ENCODE measurements around the gene INPP5A. TPM values are rescaled to one million over a fixed set of nuclear protein-coding genes. Genes with fewer than 3 reads are reported as not detected.
"Not testable (repeated sequence)": the region's sequence is repeated elsewhere in the genome, so short reads cannot be mapped to it uniquely, and the experiment has no call there.

The INPP5A gene
- total RNA-seq, 3 donors from 2014 or later = 5.8 to 8.8 (median 6.9) TPM

DNA sequence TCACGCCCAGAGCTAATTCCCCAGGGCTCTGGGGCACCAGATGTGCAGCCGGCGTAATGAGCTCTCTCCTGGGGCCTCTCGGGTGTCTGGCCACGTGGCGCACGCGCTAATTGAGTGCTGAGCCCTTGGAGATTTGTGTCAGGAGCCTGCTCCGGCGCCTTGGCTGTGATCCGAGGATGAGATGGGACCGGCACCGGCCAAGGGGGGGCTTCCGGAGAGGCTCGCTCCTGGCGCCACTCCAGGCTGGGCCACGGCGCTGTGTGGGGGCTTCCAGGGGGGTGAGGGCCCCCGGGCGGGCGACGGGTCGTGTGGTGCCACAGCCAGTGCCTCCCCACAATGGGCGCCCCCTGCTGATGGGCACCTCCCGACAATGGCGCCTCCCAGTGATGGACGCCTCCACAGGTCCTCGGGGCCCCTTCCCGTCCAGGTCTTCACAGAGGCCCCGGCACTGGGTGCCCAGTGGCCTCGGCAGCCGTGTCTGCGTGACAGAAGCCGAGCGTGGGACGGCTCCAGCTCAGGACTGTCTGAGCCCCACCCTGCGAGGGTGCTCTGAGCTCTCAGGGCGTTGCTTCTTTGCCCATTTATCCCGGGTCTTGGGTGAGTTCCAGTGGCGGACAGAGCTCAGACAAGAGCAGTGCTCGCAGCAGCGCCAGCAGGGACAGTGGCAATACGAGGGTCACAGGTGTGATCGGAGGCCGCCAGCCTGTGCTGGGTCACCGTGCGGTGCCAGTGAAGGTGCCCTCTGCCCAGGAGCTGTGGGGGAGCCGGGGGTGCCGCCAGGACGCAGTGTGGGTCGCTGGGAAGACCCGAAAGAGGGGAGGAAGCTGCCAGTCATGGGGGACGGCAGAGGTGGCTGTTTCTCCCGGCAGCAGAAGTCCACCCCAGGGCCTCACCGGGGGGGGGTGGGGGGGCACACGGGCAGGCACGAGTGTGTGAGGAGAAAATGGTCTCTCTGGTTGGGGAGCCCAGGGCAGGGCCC is 256.6 kb downstream of the INPP5A start:
- ATAC-seq (no peak), DNase-seq (no peak)
- no peaks in the 10 kb centered on the region for H3K36me3 Mint-ChIP-seq (ENCODE audit: insufficient read depth)
- H3K9me3 Mint-ChIP-seq = no peaks in the 10 kb centered on the region
- no peak overlapping the region for H3K4me3 Mint-ChIP-seq
- peaks cover 10% of the 10 kb centered on the region for H3K27me3 Mint-ChIP-seq (ENCODE audit: low read depth)
- H3K4me1 Mint-ChIP-seq (ENCODE audit: low read depth) = no peaks in the 10 kb centered on the region

GRCh38 chr10:132796846-132797245 is 259.3 kb downstream of the INPP5A start:
- Mint-ChIP-seq H3K4me1 (ENCODE audit: low read depth) (no peaks in the 10 kb centered on the region), H3K4me3 (no peak overlapping the region)

GRCh38 chr10:132797986-132798385 is 260.4 kb downstream of the INPP5A start:
- DNase-seq; ATAC-seq; H3K9me3 Mint-ChIP-seq; H3K4me3 Mint-ChIP-seq; H3K27me3 Mint-ChIP-seq (ENCODE audit: low read depth); H3K36me3 Mint-ChIP-seq (ENCODE audit: insufficient read depth); H3K4me1 Mint-ChIP-seq (ENCODE audit: low read depth): not testable (repeated sequence)

More at GRCh38 chr10:132796846-132797245, 259.3 kb downstream of the INPP5A start:
- H3K27me3 Mint-ChIP-seq (ENCODE audit: low read depth) = peaks cover 1% of the 10 kb centered on the region
- no peak for ATAC-seq
- peaks cover under 1% of the 10 kb centered on the region for H3K9me3 Mint-ChIP-seq
- H3K36me3 Mint-ChIP-seq (ENCODE audit: insufficient read depth) = no peaks in the 10 kb centered on the region
- no peak for DNase-seq

GRCh38 chr10:132798403-132798802 is 260.8 kb downstream of the INPP5A start:
- peaks cover 3% of the 10 kb centered on the region for H3K27me3 Mint-ChIP-seq (ENCODE audit: low read depth)
- no peak for DNase-seq
- no peaks in the 10 kb centered on the region for H3K36me3 Mint-ChIP-seq (ENCODE audit: insufficient read depth)
- H3K4me3 Mint-ChIP-seq = no peak overlapping the region
- peaks cover 4% of the 10 kb centered on the region for H3K9me3 Mint-ChIP-seq
- H3K4me1 Mint-ChIP-seq (ENCODE audit: low read depth) = no peaks in the 10 kb centered on the region
- no peak for ATAC-seq

GRCh38 chr10:132798876-132799275 is 261.3 kb downstream of the INPP5A start:
- ATAC-seq (no peak), DNase-seq (no peak)
- Mint-ChIP-seq H3K36me3 (ENCODE audit: insufficient read depth) (no peaks in the 10 kb centered on the region), H3K4me3 (no peak overlapping the region), H3K27me3 (ENCODE audit: low read depth) (peaks cover 4% of the 10 kb centered on the region), H3K4me1 (ENCODE audit: low read depth) (no peaks in the 10 kb centered on the region), H3K9me3 (peaks cover 4% of the 10 kb centered on the region)

- DNase-seq (no peak), ATAC-seq (no peak)
- peaks cover 3% of the 10 kb centered on the region for H3K27me3 Mint-ChIP-seq (ENCODE audit: low read depth)
- no peak overlapping the region for H3K4me3 Mint-ChIP-seq
- H3K36me3 Mint-ChIP-seq (ENCODE audit: insufficient read depth) = no peaks in the 10 kb centered on the region
- peaks cover 4% of the 10 kb centered on the region for H3K9me3 Mint-ChIP-seq
- H3K4me1 Mint-ChIP-seq (ENCODE audit: low read depth) = no peaks in the 10 kb centered on the region
Observed at GRCh38 chr10:132799865-132800264, 262.3 kb downstream of the INPP5A start.

DNA sequence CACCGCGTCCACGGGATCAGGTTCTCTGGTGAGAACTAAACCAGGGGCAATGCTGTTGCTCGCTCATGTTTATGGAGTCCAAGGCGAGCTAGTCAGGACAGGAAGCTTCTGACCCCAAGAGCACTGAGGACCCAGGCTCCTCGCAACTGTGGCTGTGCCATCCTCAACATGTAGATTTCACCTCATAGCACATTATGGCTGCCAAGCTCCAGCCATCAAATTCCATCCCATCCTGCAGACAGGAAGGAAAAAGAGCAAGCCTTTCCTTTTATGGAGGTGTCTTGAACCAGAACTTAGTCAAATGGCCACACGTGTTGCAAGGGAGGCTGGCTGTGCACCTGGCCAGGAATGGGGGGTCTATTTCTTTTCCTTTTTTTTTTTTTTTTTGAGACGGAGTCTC is 264.5 kb downstream of the INPP5A start:
- peaks cover 4% of the 10 kb centered on the region for H3K9me3 Mint-ChIP-seq
- H3K4me3 Mint-ChIP-seq = no peak overlapping the region
- no peak for DNase-seq
- no peaks in the 10 kb centered on the region for H3K4me1 Mint-ChIP-seq (ENCODE audit: low read depth)
- no peak for ATAC-seq
- H3K27me3 Mint-ChIP-seq (ENCODE audit: low read depth) = peaks cover 3% of the 10 kb centered on the region
- H3K36me3 Mint-ChIP-seq (ENCODE audit: insufficient read depth) = no peaks in the 10 kb centered on the region

- peaks cover 3% of the 10 kb centered on the region for H3K27me3 Mint-ChIP-seq (ENCODE audit: low read depth)
- H3K36me3 Mint-ChIP-seq (ENCODE audit: insufficient read depth) = no peaks in the 10 kb centered on the region
- no peak overlapping the region for H3K4me3 Mint-ChIP-seq
Observed at GRCh38 chr10:132802694-132803320, 265.2 kb downstream of the INPP5A start.

DNA sequence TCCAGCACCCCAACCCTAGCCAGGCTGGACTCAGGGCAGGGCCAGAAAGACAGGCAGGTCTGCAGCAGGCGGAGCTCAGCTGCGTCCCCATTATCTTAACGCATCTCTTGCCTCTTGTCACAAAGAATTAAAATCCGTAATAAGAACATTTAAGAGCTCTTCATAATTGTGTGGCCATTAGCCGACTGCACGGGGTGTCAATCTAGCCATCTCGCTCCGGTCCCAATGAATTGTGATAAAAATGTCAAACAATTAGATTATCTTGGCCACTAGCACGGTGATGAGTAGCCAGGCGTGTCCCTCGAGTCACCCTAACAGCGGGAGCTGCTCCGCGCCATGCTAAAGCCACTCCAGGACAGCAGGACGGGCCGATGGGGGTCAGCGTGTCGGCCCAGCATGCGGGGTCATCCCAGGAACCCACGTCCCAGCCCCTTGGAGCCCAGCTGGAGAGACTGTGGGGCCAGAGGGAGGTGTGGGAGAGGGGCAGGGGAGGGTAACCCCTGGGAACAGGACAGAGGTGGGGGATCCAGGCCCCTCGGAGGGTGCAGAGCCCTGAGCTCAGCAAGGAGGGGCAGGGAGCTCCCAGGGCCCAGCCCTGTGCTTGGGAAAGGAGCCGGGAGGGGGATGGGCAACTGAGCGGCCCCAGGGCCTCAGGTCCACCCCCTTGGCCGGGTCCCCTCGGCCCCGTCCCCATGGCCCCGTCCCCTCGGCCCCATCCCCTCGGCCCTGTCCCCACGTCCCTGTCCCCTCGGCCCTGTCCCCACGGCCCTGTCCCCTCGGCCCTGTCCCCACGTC is 266.0 kb downstream of the INPP5A start:
- H3K4me3 Mint-ChIP-seq = no peak overlapping the region
- H3K4me1 Mint-ChIP-seq (ENCODE audit: low read depth) = no peaks in the 10 kb centered on the region
- ATAC-seq = no peak
- peaks cover 3% of the 10 kb centered on the region for H3K27me3 Mint-ChIP-seq (ENCODE audit: low read depth)
- no peak for DNase-seq
- no peaks in the 10 kb centered on the region for H3K36me3 Mint-ChIP-seq (ENCODE audit: insufficient read depth)
- H3K9me3 Mint-ChIP-seq = peaks cover 4% of the 10 kb centered on the region

More at GRCh38 chr10:132802694-132803320, 265.2 kb downstream of the INPP5A start:
- no peaks in the 10 kb centered on the region for H3K4me1 Mint-ChIP-seq (ENCODE audit: low read depth)
- ATAC-seq = no peak
- peaks cover 4% of the 10 kb centered on the region for H3K9me3 Mint-ChIP-seq
- no peak for DNase-seq

GRCh38 chr10:132804287-132804686 is 266.7 kb downstream of the INPP5A start:
- no peaks in the 10 kb centered on the region for H3K36me3 Mint-ChIP-seq (ENCODE audit: insufficient read depth)
- H3K4me3 Mint-ChIP-seq = no peak overlapping the region
- no peaks in the 10 kb centered on the region for H3K4me1 Mint-ChIP-seq (ENCODE audit: low read depth)
- ATAC-seq (no peak), DNase-seq (no peak)
- peaks cover 3% of the 10 kb centered on the region for H3K27me3 Mint-ChIP-seq (ENCODE audit: low read depth)
- H3K9me3 Mint-ChIP-seq = peaks cover 4% of the 10 kb centered on the region

- no peak for DNase-seq
- H3K4me1 Mint-ChIP-seq (ENCODE audit: low read depth) = no peaks in the 10 kb centered on the region
- ATAC-seq = no peak
- peaks cover 4% of the 10 kb centered on the region for H3K9me3 Mint-ChIP-seq
- H3K36me3 Mint-ChIP-seq (ENCODE audit: insufficient read depth) = no peaks in the 10 kb centered on the region
- peaks cover 3% of the 10 kb centered on the region for H3K27me3 Mint-ChIP-seq (ENCODE audit: low read depth)
- no peak overlapping the region for H3K4me3 Mint-ChIP-seq
Observed at GRCh38 chr10:132804785-132805426, 267.3 kb downstream of the INPP5A start.

DNA sequence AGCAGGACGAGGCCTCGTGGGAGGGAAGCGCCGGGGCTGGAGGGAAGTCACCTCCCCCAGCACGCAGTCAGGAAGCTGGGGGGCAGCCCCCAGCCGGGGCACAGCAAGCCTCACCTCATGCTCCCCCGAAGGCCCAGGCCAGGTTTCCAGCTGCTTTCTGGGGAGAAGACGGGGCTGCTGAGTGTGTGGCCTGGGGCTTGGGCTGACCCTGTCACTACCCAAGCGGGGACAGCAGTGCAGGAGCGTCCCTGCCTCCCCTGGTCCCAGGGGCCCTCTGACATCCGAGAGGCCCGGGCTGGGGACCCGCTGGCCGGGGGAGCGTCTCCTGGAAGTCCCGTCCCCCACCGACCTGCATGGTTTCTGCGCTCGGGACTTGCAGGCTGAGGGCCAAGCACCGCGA is 268.0 kb downstream of the INPP5A start:
- Mint-ChIP-seq H3K4me3 (no peak overlapping the region), H3K4me1 (ENCODE audit: low read depth) (no peaks in the 10 kb centered on the region), H3K27me3 (ENCODE audit: low read depth) (peaks cover 3% of the 10 kb centered on the region), H3K36me3 (ENCODE audit: insufficient read depth) (no peaks in the 10 kb centered on the region), H3K9me3 (peaks cover 4% of the 10 kb centered on the region)
- DNase-seq = no peak
- no peak for ATAC-seq

DNA sequence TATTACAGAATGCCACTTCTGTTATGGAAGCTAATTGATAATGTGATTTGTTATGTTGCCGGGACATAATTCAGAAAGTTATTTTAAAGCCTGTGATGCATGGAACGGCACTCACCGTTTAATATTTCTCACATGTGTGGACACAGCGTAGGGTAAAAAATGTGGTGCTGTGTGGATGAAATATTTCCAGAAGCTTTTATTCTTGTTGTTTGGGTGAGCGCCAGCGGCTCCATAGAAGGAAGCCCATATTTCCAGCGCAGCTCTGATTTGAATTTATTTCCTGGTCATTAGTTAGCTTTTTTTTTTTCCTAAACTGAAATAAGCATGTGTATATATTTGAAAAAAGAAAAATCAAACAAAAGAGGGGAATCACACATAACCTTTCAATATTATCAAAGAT is 268.5 kb downstream of the INPP5A start:
- Mint-ChIP-seq H3K36me3 (ENCODE audit: insufficient read depth) (no peaks in the 10 kb centered on the region), H3K4me3 (no peak overlapping the region), H3K9me3 (peaks cover 4% of the 10 kb centered on the region), H3K27me3 (ENCODE audit: low read depth) (peaks cover 5% of the 10 kb centered on the region), H3K4me1 (ENCODE audit: low read depth) (no peaks in the 10 kb centered on the region)
- no peak for DNase-seq
- ATAC-seq = no peak

GRCh38 chr10:132806561-132807003 is 269.0 kb downstream of the INPP5A start:
- Mint-ChIP-seq H3K4me1 (ENCODE audit: low read depth) (no peaks in the 10 kb centered on the region), H3K4me3 (no peak overlapping the region), H3K9me3 (peaks cover 4% of the 10 kb centered on the region), H3K36me3 (ENCODE audit: insufficient read depth) (no peaks in the 10 kb centered on the region), H3K27me3 (ENCODE audit: low read depth) (peaks cover 6% of the 10 kb centered on the region)
- no peak for ATAC-seq
- DNase-seq = no peak
